Gastrocnemius medialis (tissue), 4 donors: ENCODE data around the gene CPA3. TPM values are rescaled to one million over a fixed set of nuclear protein-coding genes. Genes with fewer than 3 reads are reported as not detected.

Experiments used
- ATAC-seq, 2 donors: fragments of 150-250 bp; one replicate each; pipeline ENCODE4 v1.9.1; 2016
- DNase-seq, 2 donors: peaks; one replicate each; pipeline ENCODE4 v3.0.0-alpha.2; 2019
- H3K27ac ChIP-seq, 4 donors: fragments of 200-600 bp; sonication (generic); 1 replicate in 1 of 4; 2 replicates in 3 of 4; pipeline ENCODE4 v1.5.1; 2016 to 2018; ENCODE audit warnings: mild to moderate bottlenecking in 2 of 4, moderate library complexity in 1 of 4
- H3K27me3 ChIP-seq, 3 donors: fragments of 200-600 bp; sonication (generic) in 2 of 3; 1 replicate in 1 of 3; 2 replicates in 2 of 3; pipeline versions ENCODE4 v1.5.1 to v1.6.0; 2016 to 2019; ENCODE audit warnings: mild to moderate bottlenecking in 1 of 3, moderate library complexity in 1 of 3
- H3K36me3 ChIP-seq, 2 donors: fragments of 200-600 bp; sonication (generic) in 1 of 2; one replicate each; pipeline ENCODE4 v1.5.1; 2017 to 2018
- H3K4me1 ChIP-seq, 2 donors: fragments of 200-600 bp; sonication (generic) in 1 of 2; one replicate each; pipeline ENCODE4 v1.5.1; 2016 to 2017; ENCODE audit warnings: mild to moderate bottlenecking in 2 of 2
- H3K4me3 ChIP-seq, 4 donors: fragments of 200-600 bp; sonication (generic) in 3 of 4; 1 replicate in 1 of 4; 2 replicates in 3 of 4; pipeline ENCODE4 v1.5.1; 2016 to 2019; ENCODE audit warnings: mild to moderate bottlenecking in 2 of 4
- H3K9me3 ChIP-seq, 3 donors: fragments of 200-600 bp; sonication (generic) in 2 of 3; 1 replicate in 1 of 3; 2 replicates in 2 of 3; pipeline ENCODE4 v1.5.1; 2016 to 2019
- POLR2A ChIP-seq, 2 donors: fragments of 450-650 bp; IDR thresholded peaks; one replicate each; pipeline ENCODE4 v1.6.1; 2017; ENCODE audit warnings: antibody characterized with exemption in 2 of 2, mild to moderate bottlenecking in 2 of 2, moderate library complexity in 2 of 2
- in situ Hi-C, 4 donors: fragments of 200-750 bp; cut with MboI; loops; one replicate each; pipeline versions ENCODE4 v1.15.0 to v1.8.0; 2017; ENCODE audit warnings: low sequenced_read_pairs in 4 of 4
- intact Hi-C: fragments of 100-400 bp; cut with DNase I; formaldehyde crosslinking; loops from one replicate; pipeline ENCODE4 v1.15.1; 2023; ENCODE audit warnings: low total_unique reads
- total RNA-seq, 4 donors: library from RNA; depleted of rRNA; stranded (reverse); fragments of >200 nt; gene quantifications; one replicate each; pipeline versions ENCODE4 v1.1.0 to v1.2.3, GENCODE V29; 2016
- TF ChIP-seq, protein P1 (sequence below), 5 experiments: fragments of 450-650 bp in 3 of 5; fragments of 200-600 bp in 2 of 5; sonication (generic) in 2 of 5; IDR thresholded peaks in 4 of 5; conservative IDR thresholded peaks in 1 of 5; 1 replicate in 4 of 5; 2 replicates in 1 of 5; pipeline ENCODE4 v1.5.1; 2016 to 2019; ENCODE audit warnings: antibody characterized with exemption in 5 of 5, mild to moderate bottlenecking in 3 of 5, moderate library complexity in 3 of 5

The CPA3 gene
- total RNA-seq, 4 donors from 2014 or later, result 1.00 to 4.7 (median 1.8) TPM; not detected in 1

DNA sequence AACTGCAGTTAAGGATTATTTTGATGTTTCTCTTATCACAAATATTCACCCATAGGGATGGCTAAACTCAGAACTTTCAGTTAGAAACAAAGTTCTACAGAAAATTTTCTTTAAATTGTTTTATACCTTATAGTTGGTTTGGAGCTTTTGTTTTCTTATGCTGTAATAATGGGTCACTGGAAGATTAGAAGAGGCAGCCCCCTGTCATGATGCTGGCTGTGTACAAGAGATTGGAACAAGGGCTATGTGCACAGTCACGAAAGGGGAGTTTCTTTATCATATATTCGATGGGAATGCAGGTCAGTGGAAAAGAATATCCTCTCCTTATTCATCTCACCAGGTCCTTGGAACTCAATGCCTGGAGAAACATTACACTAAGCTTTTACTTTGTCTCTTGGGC is 12.0 kb upstream of the CPA3 start:
- ATAC-seq, result no peak
- in situ Hi-C loops, result loop anchor here in 2 of 4 donors (25.0 kb wide), 1 partner anchor 259 kb away; no protein-coding TSS in a partner anchor

DNA sequence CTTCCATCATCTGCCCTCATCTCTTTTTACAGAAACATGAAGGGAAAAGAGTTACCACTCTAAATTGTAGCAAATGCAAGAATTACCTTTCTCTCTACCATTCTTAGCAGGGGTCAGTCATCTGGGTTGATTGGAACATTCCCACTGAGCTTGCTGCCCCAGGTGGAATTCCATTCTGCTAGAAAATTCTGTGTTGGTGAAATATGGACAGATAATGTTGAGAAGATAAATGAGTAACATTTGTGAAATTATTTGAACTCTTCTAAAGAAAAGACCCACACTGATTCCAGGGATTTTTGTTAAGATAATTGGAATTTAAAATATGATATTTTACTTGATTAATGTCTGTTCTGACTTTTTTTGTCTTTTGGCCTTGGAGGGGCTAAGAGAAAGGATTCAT is 11.0 kb upstream of the CPA3 start:
- TF ChIP-seq, protein P1, sequence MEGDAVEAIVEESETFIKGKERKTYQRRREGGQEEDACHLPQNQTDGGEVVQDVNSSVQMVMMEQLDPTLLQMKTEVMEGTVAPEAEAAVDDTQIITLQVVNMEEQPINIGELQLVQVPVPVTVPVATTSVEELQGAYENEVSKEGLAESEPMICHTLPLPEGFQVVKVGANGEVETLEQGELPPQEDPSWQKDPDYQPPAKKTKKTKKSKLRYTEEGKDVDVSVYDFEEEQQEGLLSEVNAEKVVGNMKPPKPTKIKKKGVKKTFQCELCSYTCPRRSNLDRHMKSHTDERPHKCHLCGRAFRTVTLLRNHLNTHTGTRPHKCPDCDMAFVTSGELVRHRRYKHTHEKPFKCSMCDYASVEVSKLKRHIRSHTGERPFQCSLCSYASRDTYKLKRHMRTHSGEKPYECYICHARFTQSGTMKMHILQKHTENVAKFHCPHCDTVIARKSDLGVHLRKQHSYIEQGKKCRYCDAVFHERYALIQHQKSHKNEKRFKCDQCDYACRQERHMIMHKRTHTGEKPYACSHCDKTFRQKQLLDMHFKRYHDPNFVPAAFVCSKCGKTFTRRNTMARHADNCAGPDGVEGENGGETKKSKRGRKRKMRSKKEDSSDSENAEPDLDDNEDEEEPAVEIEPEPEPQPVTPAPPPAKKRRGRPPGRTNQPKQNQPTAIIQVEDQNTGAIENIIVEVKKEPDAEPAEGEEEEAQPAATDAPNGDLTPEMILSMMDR (IDR thresholded peaks at IDR 0.05 in 4 of 5, conservative IDR thresholded peaks at IDR 0.05 in 1 of 5), result no peak
- no peak for TF ChIP-seq POLR2A (IDR thresholded peaks at IDR 0.05)
- Histone ChIP-seq H3K4me1 (peaks cover 0 to 8% of the 10 kb centered on the region in 2 donors), H3K27ac (no peak overlapping the region), H3K27me3 (no peaks in the 10 kb centered on the region), H3K9me3 (no peaks in the 10 kb centered on the region), H3K36me3 (no peaks in the 10 kb centered on the region), H3K4me3 (no peak overlapping the region)
- in situ Hi-C loops (loop anchor here in 2 of 4 donors (25.0 kb wide), 1 partner anchor 258 kb away; no protein-coding TSS in a partner anchor), intact Hi-C loops (no loop called here)
- no peak for ATAC-seq
- DNase-seq, result no peak

More for the DNA sequence above, 12.0 kb upstream of the CPA3 start:
- Histone ChIP-seq H3K27ac (no peak overlapping the region), H3K4me3 (no peak overlapping the region), H3K36me3 (no peaks in the 10 kb centered on the region), H3K27me3 (no peaks in the 10 kb centered on the region), H3K9me3 (no peaks in the 10 kb centered on the region), H3K4me1 (peaks cover 0 to 8% of the 10 kb centered on the region in 2 donors)
- intact Hi-C loops, result no loop called here
- TF ChIP-seq POLR2A (IDR thresholded peaks at IDR 0.05), result no peak
- TF ChIP-seq, protein P1 (IDR thresholded peaks at IDR 0.05 in 4 of 5, conservative IDR thresholded peaks at IDR 0.05 in 1 of 5), result no peak
- DNase-seq, result no peak

DNA sequence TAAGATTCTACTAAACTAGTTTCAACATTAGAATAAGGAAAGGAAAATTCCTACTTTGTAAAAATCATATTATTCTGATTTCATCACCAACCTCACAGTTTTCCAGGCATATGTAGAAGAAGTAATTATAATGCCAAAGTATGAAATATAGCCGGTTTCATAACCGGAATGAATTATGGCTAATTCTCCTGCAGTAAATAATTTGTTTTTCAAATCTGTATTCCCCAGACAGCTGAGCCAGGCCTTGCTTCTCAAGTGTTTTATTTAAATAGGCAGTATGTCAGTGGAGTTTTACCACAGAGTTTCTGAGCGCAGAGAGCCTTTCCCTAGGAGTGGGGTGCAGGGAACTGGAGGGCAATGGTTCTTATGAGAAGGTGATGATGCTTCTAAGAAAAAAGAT is 8.7 kb upstream of the CPA3 start:
- Histone ChIP-seq H3K36me3 (no peaks in the 10 kb centered on the region), H3K4me1 (peaks cover 0 to 8% of the 10 kb centered on the region in 2 donors), H3K27me3 (no peaks in the 10 kb centered on the region), H3K27ac (no peak overlapping the region), H3K4me3 (no peak overlapping the region), H3K9me3 (no peaks in the 10 kb centered on the region)
- intact Hi-C loops (no loop called here), in situ Hi-C loops (loop anchor here in 2 of 4 donors (25.0 kb wide), 1 partner anchor 256 kb away; no protein-coding TSS in a partner anchor)
- TF ChIP-seq, protein P1 (IDR thresholded peaks at IDR 0.05 in 4 of 5, conservative IDR thresholded peaks at IDR 0.05 in 1 of 5), result no peak
- no peak for TF ChIP-seq POLR2A (IDR thresholded peaks at IDR 0.05)
- ATAC-seq (peak; percentile 35 to 53), DNase-seq (no peak)

DNA sequence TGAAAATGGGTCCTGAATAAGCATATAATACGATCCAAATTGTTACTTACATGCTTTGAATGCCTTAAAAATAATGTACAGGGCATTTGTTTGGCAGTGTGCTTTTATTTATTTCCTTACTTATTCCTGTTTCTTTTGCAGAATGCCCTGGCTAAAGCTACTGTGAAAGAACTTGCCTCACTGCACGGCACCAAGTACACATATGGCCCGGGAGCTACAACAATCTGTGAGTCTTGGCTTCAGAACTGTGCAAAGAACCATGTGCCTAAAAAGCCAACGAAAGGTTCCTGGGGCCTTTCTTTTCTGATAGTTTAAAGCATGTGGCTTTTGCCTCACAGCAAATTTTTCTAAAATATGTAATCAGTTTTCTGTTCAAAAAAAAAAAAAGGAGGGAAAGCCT is 7.8 kb upstream of the CPA3 start:
- intact Hi-C loops, result no loop called here
- in situ Hi-C loops, result loop anchor here in 2 of 4 donors (25.0 kb wide), 1 partner anchor 255 kb away; no protein-coding TSS in a partner anchor
- H3K36me3 ChIP-seq, result no peaks in the 10 kb centered on the region
- no peak overlapping the region for H3K4me3 ChIP-seq
- ATAC-seq, result no peak
- TF ChIP-seq, protein P1 (IDR thresholded peaks at IDR 0.05 in 4 of 5, conservative IDR thresholded peaks at IDR 0.05 in 1 of 5), result no peak
- no peak for TF ChIP-seq POLR2A (IDR thresholded peaks at IDR 0.05)
- DNase-seq, result no peak
- H3K27me3 ChIP-seq, result no peaks in the 10 kb centered on the region
- no peak overlapping the region for H3K27ac ChIP-seq
- peaks cover 0 to 8% of the 10 kb centered on the region in 2 donors for H3K4me1 ChIP-seq
- no peaks in the 10 kb centered on the region for H3K9me3 ChIP-seq
